VCaP (cell line): ENCODE measurements around the gene PPIL4.

Experiments used
- H3K27ac ChIP-seq: fragments of 450-650 bp; 2 replicates; pipeline ENCODE4 v1.5.1; 2017
- CTCF ChIP-seq: fragments of 450-650 bp; conservative IDR thresholded peaks from 2 replicates; pipeline ENCODE4 v1.5.1; 2017; ENCODE audit warnings: mild to moderate bottlenecking, moderate library complexity

PPIL4 gene

GRCh38 chr6:149515494-149515893, 30.3 kb downstream of the PPIL4 start:
- no peak for TF ChIP-seq CTCF
- H3K27ac ChIP-seq, result no peak overlapping the region

- no peak for TF ChIP-seq CTCF
These were observed 31.9 kb downstream of the PPIL4 start for GRCh38 chr6:149513915-149514314.

GRCh38 chr6:149510793-149511512, 34.9 kb downstream of the PPIL4 start:
- H3K27ac ChIP-seq, result no peak overlapping the region
- no peak for TF ChIP-seq CTCF

More at GRCh38 chr6:149513915-149514314, 31.9 kb downstream of the PPIL4 start:
- no peak overlapping the region for H3K27ac ChIP-seq

- no peak for TF ChIP-seq CTCF
- no peak overlapping the region for H3K27ac ChIP-seq
These were observed 37.4 kb downstream of the PPIL4 start for GRCh38 chr6:149508485-149508884.

- TF ChIP-seq CTCF, result no peak
- no peak overlapping the region for H3K27ac ChIP-seq
These were observed 42.0 kb downstream of the PPIL4 start for GRCh38 chr6:149503872-149504271.

GRCh38 chr6:149503276-149503675, 42.6 kb downstream of the PPIL4 start:
- H3K27ac ChIP-seq, result no peak overlapping the region

GRCh38 chr6:149501768-149502167, 44.1 kb downstream of the PPIL4 start:
- no peak for TF ChIP-seq CTCF
- H3K27ac ChIP-seq, result no peak overlapping the region

More at GRCh38 chr6:149503276-149503675, 42.6 kb downstream of the PPIL4 start:
- TF ChIP-seq CTCF, result no peak
